22Rv1 (cell line): ENCODE data around the gene DLG1.

ENCODE experiments used
- CTCF ChIP-seq: fragments of 450-650 bp; IDR thresholded peaks from 2 replicates; pipeline ENCODE4 v1.5.1; 2017; ENCODE audit warnings: mild to moderate bottlenecking
- ZFX ChIP-seq: fragments of 450-650 bp; IDR thresholded peaks from 2 replicates; pipeline ENCODE4 v1.6.1; 2017; ENCODE audit warnings: antibody characterized with exemption, borderline replicate concordance

GRCh38 chr3:197041875-197042488, 256.4 kb downstream of the DLG1 start:
- TF ChIP-seq CTCF (no peak), ZFX (no peak)
